ENCODE measurements around the gene PUM1. TPM values are rescaled to one million over a fixed set of nuclear protein-coding genes. Genes with fewer than 3 reads are reported as not detected.
A peak's percentile ranks its signal among the peaks of the same experiment; 100 is the strongest.

Gene PUM1
- total and polyA plus RNA-seq, 8 donors = 12.9 to 126 (median 78.5) TPM

DNA sequence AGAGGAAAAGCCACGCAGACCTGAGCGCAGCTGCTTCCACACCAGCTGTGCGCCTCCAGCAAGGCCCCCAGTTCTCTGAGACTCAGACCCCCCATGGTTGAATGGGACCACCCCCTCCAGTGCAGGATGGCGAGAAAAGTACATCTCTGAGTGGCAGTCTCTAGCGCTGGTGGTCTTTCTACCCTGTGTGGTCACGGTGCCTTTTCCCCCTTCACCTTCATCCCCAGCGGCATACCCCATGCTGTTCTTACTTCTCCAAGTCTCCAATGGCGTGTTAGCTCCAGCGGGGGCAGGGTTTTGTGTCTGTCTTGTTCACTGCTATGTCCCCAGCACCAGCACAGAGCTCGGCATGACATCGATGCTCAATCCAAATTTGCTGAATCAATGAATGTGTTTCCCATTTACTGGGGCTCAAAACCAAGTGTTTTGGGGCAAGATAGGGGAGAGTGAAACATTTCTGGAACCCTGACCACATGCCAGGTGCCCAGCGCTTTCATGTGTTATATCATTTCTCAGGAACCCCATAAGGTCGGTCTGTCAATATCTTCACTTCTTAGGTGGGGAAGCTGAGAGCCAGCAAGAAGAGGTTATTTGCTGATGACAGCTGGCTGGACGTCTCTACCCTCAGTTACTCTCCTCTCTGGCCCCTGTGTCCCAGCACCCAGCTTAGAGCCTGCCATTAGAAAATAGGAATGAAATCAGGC, 156.0 kb downstream of the PUM1 start:
- intact Hi-C loops (cut with DNase I; ENCODE audit: low total_unique reads) = loop anchor here (5.0 kb wide), 3 partner anchors 107 to 187 kb away; partner anchors contain the start of gene MATN1
- no peaks in the 10 kb centered on the region for H3K9me3 ChIP-seq
- H3K27me3 ChIP-seq = peaks cover 0 to 26% (median 7%) of the 10 kb centered on the region in 3 donors
- H3K4me3 ChIP-seq = peak overlapping the region; percentile 48 to 55 (median 49)
- H3K36me3 ChIP-seq = no peaks in the 10 kb centered on the region
- TF ChIP-seq POLR2AphosphoS5 (IDR thresholded peaks at IDR 0.05) (no peak), POLR2A (IDR thresholded peaks at IDR 0.05) (no peak), EP300 (IDR thresholded peaks at IDR 0.05) (no peak)
- TF ChIP-seq, protein P1, sequence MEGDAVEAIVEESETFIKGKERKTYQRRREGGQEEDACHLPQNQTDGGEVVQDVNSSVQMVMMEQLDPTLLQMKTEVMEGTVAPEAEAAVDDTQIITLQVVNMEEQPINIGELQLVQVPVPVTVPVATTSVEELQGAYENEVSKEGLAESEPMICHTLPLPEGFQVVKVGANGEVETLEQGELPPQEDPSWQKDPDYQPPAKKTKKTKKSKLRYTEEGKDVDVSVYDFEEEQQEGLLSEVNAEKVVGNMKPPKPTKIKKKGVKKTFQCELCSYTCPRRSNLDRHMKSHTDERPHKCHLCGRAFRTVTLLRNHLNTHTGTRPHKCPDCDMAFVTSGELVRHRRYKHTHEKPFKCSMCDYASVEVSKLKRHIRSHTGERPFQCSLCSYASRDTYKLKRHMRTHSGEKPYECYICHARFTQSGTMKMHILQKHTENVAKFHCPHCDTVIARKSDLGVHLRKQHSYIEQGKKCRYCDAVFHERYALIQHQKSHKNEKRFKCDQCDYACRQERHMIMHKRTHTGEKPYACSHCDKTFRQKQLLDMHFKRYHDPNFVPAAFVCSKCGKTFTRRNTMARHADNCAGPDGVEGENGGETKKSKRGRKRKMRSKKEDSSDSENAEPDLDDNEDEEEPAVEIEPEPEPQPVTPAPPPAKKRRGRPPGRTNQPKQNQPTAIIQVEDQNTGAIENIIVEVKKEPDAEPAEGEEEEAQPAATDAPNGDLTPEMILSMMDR (IDR thresholded peaks at IDR 0.05) = no peak
- peak in 1 of 2 donors; percentile 43 for DNase-seq
- 66 to 75% (median 72%) methylated on average over 14 of the region's 14 CpGs for WGBS, 5 donors
- H3K27ac ChIP-seq = peak overlapping the region in 4 of 5 donors; percentile 42 to 84 (median 74)
- H3K4me1 ChIP-seq = peaks cover 30 to 66% (median 46%) of the 10 kb centered on the region in 4 donors

- H3K27me3 ChIP-seq = peaks cover 0 to 26% (median 7%) of the 10 kb centered on the region in 3 donors
- peak within 1 kb of the TSS; percentile 55 to 60 (median 58) for H3K4me3 ChIP-seq
- intact Hi-C loops (cut with DNase I; ENCODE audit: low total_unique reads) = no loop called here
- peaks cover 30 to 73% (median 49%) of the 10 kb centered on the region in 4 donors for H3K4me1 ChIP-seq
- no peaks in the 10 kb centered on the region for H3K36me3 ChIP-seq
- DNase-seq = peak; percentile 40 to 84
- 2 to 30% (median 3%) methylated on average over 2 to 60 of the region's 68 CpGs for WGBS, 5 donors
- no peaks in the 10 kb centered on the region for H3K9me3 ChIP-seq
- TF ChIP-seq POLR2A (IDR thresholded peaks at IDR 0.05) (no peak), POLR2AphosphoS5 (IDR thresholded peaks at IDR 0.05) (no peak), EP300 (IDR thresholded peaks at IDR 0.05) (no peak)
- TF ChIP-seq, protein P1 (IDR thresholded peaks at IDR 0.05) = no peak
- peak within 1 kb of the TSS in 4 of 5 donors; percentile 62 to 85 (median 76) for H3K27ac ChIP-seq
Observed at GRCh38 chr1:30908696-30909364, 156.7 kb downstream of the PUM1 start, which contains the start of gene SDC3. SDC3 (minus strand) TSS chr1:30908758; CDS start chr1:30908586, 172 bp downstream.

DNA sequence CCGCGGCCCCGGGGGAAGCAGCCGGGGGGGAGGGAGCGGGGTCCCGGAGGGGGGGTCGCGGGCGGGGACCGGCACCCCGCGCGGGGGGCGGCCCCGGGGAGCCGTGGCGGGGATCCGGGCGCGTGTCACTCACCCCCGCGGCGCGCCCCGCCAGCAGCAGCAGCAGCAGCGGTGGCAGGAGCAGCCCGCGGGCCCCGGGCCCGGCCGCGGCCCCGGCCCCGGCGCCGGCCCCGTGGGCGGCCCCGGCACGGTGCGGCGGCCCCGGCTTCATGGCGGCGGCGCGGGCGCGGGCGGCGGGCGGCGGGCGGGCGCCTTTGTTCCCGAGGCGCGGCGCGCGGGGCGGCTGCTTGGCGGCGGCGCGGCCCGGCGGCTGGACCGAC, 157.2 kb downstream of the PUM1 start:
- Histone ChIP-seq H3K27me3 (peaks cover 0 to 26% (median 7%) of the 10 kb centered on the region in 3 donors), H3K9me3 (no peaks in the 10 kb centered on the region), H3K36me3 (no peaks in the 10 kb centered on the region), H3K4me3 (peak overlapping the region; percentile 55 to 60 (median 58)), H3K27ac (peak overlapping the region in 3 of 5 donors; percentile 66 to 85 (median 81)), H3K4me1 (peaks cover 30 to 78% (median 53%) of the 10 kb centered on the region in 4 donors)
- TF ChIP-seq EP300 (IDR thresholded peaks at IDR 0.05) = no peak
- 0 to 8% (median 0%) methylated on average over 2 to 65 of the region's 69 CpGs; no CpG with 5 or more reads in 1 of the 5 donors for WGBS, 5 donors
- no peak for DNase-seq
- intact Hi-C loops (cut with DNase I; ENCODE audit: low total_unique reads) = no loop called here

GRCh38 chr1:30907481-30908315, 157.8 kb downstream of the PUM1 start:
- H3K27me3 ChIP-seq = peaks cover 0 to 26% (median 7%) of the 10 kb centered on the region in 3 donors
- no peaks in the 10 kb centered on the region for H3K36me3 ChIP-seq
- peak overlapping the region in 4 of 5 donors; percentile 62 to 85 (median 74) for H3K27ac ChIP-seq
- DNase-seq = peak in 1 of 2 donors; percentile 52
- H3K4me1 ChIP-seq = peaks cover 31 to 84% (median 58%) of the 10 kb centered on the region in 4 donors
- no peak for TF ChIP-seq POLR2A (IDR thresholded peaks at IDR 0.05)
- TF ChIP-seq, protein P1 (IDR thresholded peaks at IDR 0.05) = no peak
- no peak for TF ChIP-seq EP300 (IDR thresholded peaks at IDR 0.05)
- TF ChIP-seq POLR2AphosphoS5 (IDR thresholded peaks at IDR 0.05) = no peak
- intact Hi-C loops (cut with DNase I; ENCODE audit: low total_unique reads) = no loop called here
- peak overlapping the region; percentile 55 to 60 (median 58) for H3K4me3 ChIP-seq
- 8 to 14% (median 11%) methylated on average over 6 to 47 of the region's 47 CpGs for WGBS, 5 donors
- no peaks in the 10 kb centered on the region for H3K9me3 ChIP-seq
